NCI-H510A treated with DMSO at 0.1 percent for 48 hours (cell line): Measurements from ENCODE around the gene RAD23A.
"Not testable (repeated sequence)": the region's sequence is repeated elsewhere in the genome, so short reads cannot be mapped to it uniquely, and the experiment has no call there.

Experiments used
- DNase-seq: peaks from one replicate; lab custom pipeline; 2025; lab: John Stamatoyannopoulos, UW

RAD23A gene

GRCh38 chr19:12937927-12938778 lies 7.5 kb upstream of the RAD23A start, which contains the start of gene CALR:
Gene CALR, plus strand, starts transcription at chr19:12938609. Its CDS starts 71 bp downstream, at chr19:12938680.
- peak; percentile 97 for DNase-seq

- no peak for DNase-seq
These were observed 6.7 kb upstream of the RAD23A start for GRCh38 chr19:12938779-12939601.

- no peak for DNase-seq
These were observed 5.7 kb upstream of the RAD23A start for GRCh38 chr19:12939975-12940423.

- DNase-seq = no peak
These were observed 4.8 kb upstream of the RAD23A start for GRCh38 chr19:12940897-12941296.

- DNase-seq = no peak
These were observed 2.1 kb upstream of the RAD23A start for GRCh38 chr19:12943437-12944044.

- DNase-seq = no peak
These were observed 1.5 kb upstream of the RAD23A start for GRCh38 chr19:12944104-12944674.

GRCh38 chr19:12946092-12946721 lies 545 bp downstream of the RAD23A start:
- peak; percentile 41 for DNase-seq

- no peak for DNase-seq
These were observed 1.3 kb downstream of the RAD23A start for GRCh38 chr19:12946731-12947496.

GRCh38 chr19:12947702-12948611 lies 2.3 kb downstream of the RAD23A start:
- DNase-seq = no peak

GRCh38 chr19:12948612-12949362 lies 3.1 kb downstream of the RAD23A start:
- DNase-seq = no peak

GRCh38 chr19:12949363-12950283 lies 4.0 kb downstream of the RAD23A start:
- DNase-seq = no peak

- not testable (repeated sequence) for DNase-seq
These were observed 6.4 kb downstream of the RAD23A start for GRCh38 chr19:12952050-12952449.

GRCh38 chr19:12952488-12953137 lies 7.0 kb downstream of the RAD23A start:
- no peak for DNase-seq

GRCh38 chr19:12953138-12953798 lies 7.6 kb downstream of the RAD23A start:
- DNase-seq = no peak

- DNase-seq = no peak
These were observed 8.3 kb downstream of the RAD23A start for GRCh38 chr19:12953799-12954611.

GRCh38 chr19:12954612-12954962 lies 8.9 kb downstream of the RAD23A start:
- no peak for DNase-seq
